Endometrial microvascular endothelial cells (primary cell): ENCODE results near the gene PPP1R14C. TPM values are rescaled to one million over a fixed set of nuclear protein-coding genes. Genes with fewer than 3 reads are reported as not detected.

ENCODE experiments used
- in situ Hi-C: cut with HindIII; loops from 2 replicates; pipeline ENCODE4 v1.10.0; 2017; ENCODE audit warnings: low sequenced_read_pairs, low pct_unique_long_range_greater_than_20kb; ENCODE audit errors: inconsistent ontology term
- total RNA-seq: library from RNA; depleted of rRNA; stranded (reverse); fragments of >200 nt; gene quantifications from one replicate; pipeline ENCODE4 v1.2.3, GENCODE V29; 2015; ENCODE audit errors: inconsistent ontology term

Gene PPP1R14C
- total RNA-seq, 1 donor from 2014 or later = not detected

GRCh38 chr6:150258381-150258780, 115.5 kb downstream of the PPP1R14C start:
- in situ Hi-C loops = no loop called here

- in situ Hi-C loops = no loop called here
Measured at GRCh38 chr6:150260931-150261330, 118.1 kb downstream of the PPP1R14C start.

- in situ Hi-C loops = no loop called here
Measured at GRCh38 chr6:150261997-150262697, 119.3 kb downstream of the PPP1R14C start.

GRCh38 chr6:150263765-150264404, 121.0 kb downstream of the PPP1R14C start:
- in situ Hi-C loops = no loop called here

- in situ Hi-C loops = no loop called here
Measured at GRCh38 chr6:150266309-150266708, 123.5 kb downstream of the PPP1R14C start.

- in situ Hi-C loops = no loop called here
Measured at GRCh38 chr6:150266963-150267685, 124.3 kb downstream of the PPP1R14C start.

GRCh38 chr6:150267686-150268561, 125.1 kb downstream of the PPP1R14C start:
- in situ Hi-C loops = no loop called here

- in situ Hi-C loops = no loop called here
Measured at GRCh38 chr6:150269130-150269856, 126.4 kb downstream of the PPP1R14C start.

GRCh38 chr6:150269857-150270223, 127.0 kb downstream of the PPP1R14C start:
- in situ Hi-C loops = no loop called here

GRCh38 chr6:150270330-150271052, 127.6 kb downstream of the PPP1R14C start:
- in situ Hi-C loops = no loop called here

GRCh38 chr6:150271172-150271500, 128.3 kb downstream of the PPP1R14C start:
- in situ Hi-C loops = no loop called here

GRCh38 chr6:150271501-150272263, 128.8 kb downstream of the PPP1R14C start:
- in situ Hi-C loops = no loop called here

GRCh38 chr6:150272264-150272975, 129.6 kb downstream of the PPP1R14C start:
- in situ Hi-C loops = no loop called here

GRCh38 chr6:150272976-150273315, 130.1 kb downstream of the PPP1R14C start:
- in situ Hi-C loops = no loop called here

GRCh38 chr6:150273457-150274309, 130.8 kb downstream of the PPP1R14C start:
- in situ Hi-C loops = no loop called here

- in situ Hi-C loops = no loop called here
Measured at GRCh38 chr6:150275489-150275888, 132.6 kb downstream of the PPP1R14C start.
